Ovary (tissue), 9 donors: Measurements from ENCODE around the gene R3HDM2. TPM values are rescaled to one million over a fixed set of nuclear protein-coding genes. Genes with fewer than 3 reads are reported as not detected.
A peak's percentile ranks its signal among the peaks of the same experiment; 100 is the strongest.

Experiments used
- DNase-seq, 5 donors: peaks; one replicate each; pipeline ENCODE4 v3.0.0-alpha.2; 2019 to 2020
- H3K27ac ChIP-seq, 2 donors: fragments of 200-600 bp; one replicate each; pipeline versions ENCODE4 v1.5.1 to v1.8.0; 2019 to 2022
- H3K27me3 ChIP-seq: fragments of 200-600 bp; one replicate; pipeline ENCODE4 v1.8.0; 2022
- H3K36me3 ChIP-seq: fragments of 200-600 bp; sonication (generic); one replicate; pipeline ENCODE4 v1.5.1; 2019
- H3K4me1 ChIP-seq: one replicate; pipeline ENCODE4 v1.8.1; 2013; ENCODE audit warnings: mild to moderate bottlenecking, moderate library complexity; ENCODE audit not compliant: insufficient read depth
- H3K4me3 ChIP-seq: fragments of 200-600 bp; sonication (generic); one replicate; pipeline ENCODE4 v1.5.1; 2017
- H3K9me3 ChIP-seq, 2 donors: fragments of 200-600 bp in 1 of 2; sonication (generic) in 1 of 2; one replicate each; pipeline versions ENCODE4 v1.5.1 to v1.8.1; 2013 to 2019; ENCODE audit warnings: mild to moderate bottlenecking in 1 of 2, moderate library complexity in 1 of 2
- EP300 ChIP-seq: sonication (generic); formaldehyde crosslinking; IDR thresholded peaks from one replicate; pipeline ENCODE4 v1.6.1; 2017; ENCODE audit warnings: antibody characterized with exemption
- POLR2A ChIP-seq: fragments of 450-650 bp; IDR thresholded peaks from one replicate; pipeline ENCODE4 v1.6.1; 2017; ENCODE audit warnings: antibody characterized with exemption, mild to moderate bottlenecking, moderate library complexity
- WGBS, 3 donors: extraction: QIAGEN DNeasy Blood & Tissue Kit in 1 of 3; methylation state at CpG; one replicate each; pipeline versions ENCODE4 v1.1.5 to v1.1.7; 2013 to 2017; 5-methylcytosine and 5-hydroxymethylcytosine counted together
- intact Hi-C, 4 donors: fragments of 100-400 bp; cut with DNase I; formaldehyde crosslinking; loops; one replicate each; pipeline versions ENCODE4 v1.11.0 to v1.15.1; 2022 to 2023
- polyA plus RNA-seq, 2 donors: library from polyadenylated mRNA; stranded (reverse); fragments of 200-250 nt in 1 of 2; fragments of 350-450 nt in 1 of 2; fragmentation: Illumina TruSeq in 1 of 2; extraction: RNeasy Lipid Tissue Mini Kit (QIAGEN cat#74804) in 1 of 2; gene quantifications; one replicate each; pipeline ENCODE4 v1.2.3, GENCODE V29; 2013 to 2014
- total RNA-seq, 7 donors: library from RNA; depleted of rRNA in 2 of 7; stranded (reverse); fragments of >200 nt in 2 of 7; fragmentation: NEBNext Ultra II Directional in 3 of 7; extraction: Animal tissue kit (Norgen Biotek cat#: 25700) in 3 of 7; gene quantifications; one replicate each; pipeline versions ENCODE4 v1.1.0 to v1.2.4, GENCODE V29; 2016 to 2023
- TF ChIP-seq, protein P1 (sequence below), 3 donors: fragments of 450-650 bp in 2 of 3; fragments of 200-600 bp in 1 of 3; IDR thresholded peaks; one replicate each; pipeline versions ENCODE4 v1.5.1 to v1.8.0; 2016 to 2022; ENCODE audit warnings: antibody characterized with exemption in 3 of 3, mild to moderate bottlenecking in 1 of 3
- donor health status: DM: no; HTN: no; CAD: no; lungs with moderate emphysema.
- donor health status: DM: no; HTN: no; CAD: no.
- donor health status: Bipolar disorder and iron deficiency.
- donor health status: DM: yes; HTN: yes; CAD: no.
- donor health status: DM: no; HTN: no; CAD: no.
- donor health status: DM: yes; HTN: yes; CAD: no.

The R3HDM2 gene
- total and polyA plus RNA-seq, 9 donors = 24.3 to 81.4 (median 65.6) TPM

DNA sequence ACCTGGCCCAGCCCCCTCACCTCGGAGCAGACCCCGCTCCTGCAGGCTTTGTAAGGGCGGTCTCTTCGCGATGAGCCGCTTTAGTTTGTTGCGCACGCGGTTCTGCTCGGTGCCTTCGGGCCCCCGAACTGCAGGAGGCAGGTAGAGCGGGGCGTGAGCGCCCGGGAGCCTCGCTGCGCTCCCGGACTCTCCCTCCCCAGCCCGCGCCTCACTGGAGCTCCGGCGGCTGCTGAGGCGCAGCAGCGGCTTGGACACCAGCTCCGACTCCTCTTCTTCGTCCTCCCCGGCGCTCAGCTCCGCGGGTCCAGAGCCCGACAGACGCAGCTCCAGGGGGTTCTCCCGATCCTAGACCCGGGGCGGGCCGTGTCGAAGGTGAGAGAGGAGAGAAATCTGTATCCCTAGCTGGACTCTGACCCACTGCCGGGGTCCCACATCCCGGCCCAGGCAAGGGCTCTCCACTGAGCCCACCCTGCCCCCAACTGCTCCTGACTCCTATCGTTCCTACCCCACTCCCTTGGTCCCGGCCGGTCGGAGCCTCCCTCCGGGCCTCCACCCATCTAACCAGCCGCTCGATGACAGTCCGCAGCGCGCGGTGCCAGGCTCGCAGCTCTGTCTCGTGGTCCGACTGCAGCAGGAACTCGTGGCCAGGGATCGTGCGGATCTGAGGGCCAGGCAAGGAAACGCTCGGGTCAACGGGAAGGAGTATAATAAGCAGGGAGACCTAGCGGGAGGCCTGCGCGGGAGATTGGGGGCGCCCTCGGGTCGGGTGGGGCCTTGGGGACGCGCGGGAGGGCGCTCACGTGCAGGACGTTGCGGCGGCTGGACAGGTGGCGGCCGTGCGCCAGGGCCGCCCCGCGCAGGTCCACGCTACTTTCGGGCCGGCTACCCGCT is 44.7 kb upstream of the R3HDM2 start:
- Histone ChIP-seq H3K4me1 (peaks cover 7% of the 10 kb centered on the region), H3K9me3 (no peaks in the 10 kb centered on the region), H3K27me3 (no peaks in the 10 kb centered on the region), H3K36me3 (no peaks in the 10 kb centered on the region), H3K4me3 (peak overlapping the region; percentile 12), H3K27ac (no peak overlapping the region)
- 1 to 5% (median 3%) methylated on average over 78 to 84 of the region's 84 CpGs for WGBS, 3 donors
- intact Hi-C loops = no loop called here
- no peak for TF ChIP-seq EP300
- TF ChIP-seq, protein P1, sequence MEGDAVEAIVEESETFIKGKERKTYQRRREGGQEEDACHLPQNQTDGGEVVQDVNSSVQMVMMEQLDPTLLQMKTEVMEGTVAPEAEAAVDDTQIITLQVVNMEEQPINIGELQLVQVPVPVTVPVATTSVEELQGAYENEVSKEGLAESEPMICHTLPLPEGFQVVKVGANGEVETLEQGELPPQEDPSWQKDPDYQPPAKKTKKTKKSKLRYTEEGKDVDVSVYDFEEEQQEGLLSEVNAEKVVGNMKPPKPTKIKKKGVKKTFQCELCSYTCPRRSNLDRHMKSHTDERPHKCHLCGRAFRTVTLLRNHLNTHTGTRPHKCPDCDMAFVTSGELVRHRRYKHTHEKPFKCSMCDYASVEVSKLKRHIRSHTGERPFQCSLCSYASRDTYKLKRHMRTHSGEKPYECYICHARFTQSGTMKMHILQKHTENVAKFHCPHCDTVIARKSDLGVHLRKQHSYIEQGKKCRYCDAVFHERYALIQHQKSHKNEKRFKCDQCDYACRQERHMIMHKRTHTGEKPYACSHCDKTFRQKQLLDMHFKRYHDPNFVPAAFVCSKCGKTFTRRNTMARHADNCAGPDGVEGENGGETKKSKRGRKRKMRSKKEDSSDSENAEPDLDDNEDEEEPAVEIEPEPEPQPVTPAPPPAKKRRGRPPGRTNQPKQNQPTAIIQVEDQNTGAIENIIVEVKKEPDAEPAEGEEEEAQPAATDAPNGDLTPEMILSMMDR (IDR thresholded peaks at IDR 0.05) = no peak
- TF ChIP-seq POLR2A = no peak
- peak in 1 of 5 donors; percentile 33 for DNase-seq

DNA sequence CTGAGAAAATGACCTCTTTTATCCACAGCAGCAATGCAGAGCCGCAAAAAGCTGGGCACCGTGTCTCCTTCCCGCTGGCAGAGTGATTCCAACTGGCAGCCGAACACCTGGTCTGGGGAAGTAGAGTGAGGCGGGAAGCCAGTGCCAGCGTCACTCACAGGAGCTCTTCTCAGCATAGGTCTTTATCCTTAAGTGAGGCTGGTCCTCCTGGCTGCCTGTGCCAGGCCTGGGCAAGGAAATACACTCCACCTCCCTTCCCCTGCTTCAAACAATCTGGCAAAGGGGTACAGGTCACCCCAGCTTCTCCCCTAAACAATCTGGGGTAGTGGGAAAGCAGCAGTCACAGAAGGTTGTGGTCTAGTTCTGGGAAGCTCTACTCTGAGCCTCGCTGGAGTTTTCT is 44.0 kb upstream of the R3HDM2 start:
- intact Hi-C loops = no loop called here
- no peak for DNase-seq
- WGBS, 3 donors = 56 to 64% (median 57%) methylated on average over 7 of the region's 7 CpGs
- Histone ChIP-seq H3K27me3 (no peaks in the 10 kb centered on the region), H3K27ac (no peak overlapping the region), H3K9me3 (no peaks in the 10 kb centered on the region), H3K4me3 (no peak overlapping the region), H3K4me1 (peaks cover 7% of the 10 kb centered on the region), H3K36me3 (no peaks in the 10 kb centered on the region)
- TF ChIP-seq POLR2A (no peak), EP300 (no peak)
- TF ChIP-seq, protein P1 (IDR thresholded peaks at IDR 0.05) = no peak

DNA sequence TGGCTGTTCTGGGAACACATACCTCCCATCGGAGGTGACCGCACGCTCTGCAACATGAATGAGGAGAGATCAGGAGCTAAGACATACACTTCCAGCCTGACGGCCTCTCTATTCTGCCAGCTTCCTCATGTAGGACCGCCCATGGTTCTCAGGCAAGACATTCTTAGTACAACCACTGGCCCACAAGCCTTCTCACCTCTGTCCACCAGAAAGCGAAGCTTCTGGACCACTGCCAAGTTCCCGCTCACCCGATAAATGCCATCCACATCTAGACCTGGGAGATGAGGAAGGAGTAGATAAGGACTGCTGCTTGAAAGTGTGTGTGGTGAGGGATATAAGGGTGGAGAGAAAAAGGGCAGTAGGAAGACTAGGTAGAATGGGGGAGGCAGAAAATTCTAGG is 43.6 kb upstream of the R3HDM2 start:
- intact Hi-C loops = no loop called here
- no peaks in the 10 kb centered on the region for H3K9me3 ChIP-seq
- no peak for DNase-seq
- TF ChIP-seq, protein P1 (IDR thresholded peaks at IDR 0.05) = no peak
- TF ChIP-seq EP300 (no peak), POLR2A (no peak)
- no peak overlapping the region for H3K4me3 ChIP-seq
- no peaks in the 10 kb centered on the region for H3K27me3 ChIP-seq
- H3K36me3 ChIP-seq = no peaks in the 10 kb centered on the region
- no peak overlapping the region for H3K27ac ChIP-seq
- H3K4me1 ChIP-seq = peaks cover 7% of the 10 kb centered on the region
- 68 to 69% (median 68%) methylated on average over 8 of the region's 8 CpGs for WGBS, 3 donors

DNA sequence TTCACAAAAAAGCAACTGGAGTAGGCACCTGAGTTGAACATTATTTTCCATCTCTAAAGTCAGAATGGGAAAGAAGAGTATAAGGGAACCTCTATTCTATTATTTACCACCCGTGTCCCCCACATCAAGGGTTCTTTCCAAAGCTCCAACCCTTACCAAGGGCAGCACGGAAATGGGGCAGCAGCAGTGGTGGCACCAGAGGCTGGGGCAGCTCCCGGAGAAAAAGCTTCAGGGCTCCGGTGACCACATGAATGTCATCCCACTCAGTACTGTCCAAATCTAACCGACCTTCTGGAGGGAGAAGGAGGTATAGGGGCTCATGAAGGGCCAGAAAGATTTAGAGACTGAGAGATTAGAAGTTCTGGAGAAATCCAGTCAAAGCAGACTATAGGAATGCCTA is 43.0 kb upstream of the R3HDM2 start:
- H3K9me3 ChIP-seq = no peaks in the 10 kb centered on the region
- no peaks in the 10 kb centered on the region for H3K36me3 ChIP-seq
- H3K27me3 ChIP-seq = no peaks in the 10 kb centered on the region
- peaks cover 7% of the 10 kb centered on the region for H3K4me1 ChIP-seq
- intact Hi-C loops = no loop called here
- no peak overlapping the region for H3K4me3 ChIP-seq
- TF ChIP-seq, protein P1 (IDR thresholded peaks at IDR 0.05) = no peak
- TF ChIP-seq POLR2A (no peak), EP300 (no peak)
- H3K27ac ChIP-seq = no peak overlapping the region
- no peak for DNase-seq
- WGBS, 3 donors = 87 to 89% (median 88%) methylated on average over 5 of the region's 5 CpGs
